Activated CD8-positive, alpha-beta T cell treated with anti-CD3 and anti-CD28 coated beads for 36 hours (primary cell): ENCODE measurements around the gene IVD. TPM values are rescaled to one million over a fixed set of nuclear protein-coding genes. Genes with fewer than 3 reads are reported as not detected.

Source experiments
- ATAC-seq: fragments of 200-7000 bp; cut with Tn5 transposase; one replicate; pipeline ENCODE4 v1.10.0; 2021; ENCODE audit warnings: mild to moderate bottlenecking, moderate library complexity
- CTCF ChIA-PET: fragments of 350-600 bp; sonication (Branson Sonifier 250); formaldehyde crosslinking; loops from one replicate; lab custom pipeline; 2021; ENCODE audit warnings: antibody characterized with exemption; lab: Charles Lee
- POLR2A ChIA-PET: fragments of 350-600 bp; sonication (Branson Sonifier 250); formaldehyde crosslinking; loops from one replicate; lab custom pipeline; 2021; ENCODE audit warnings: antibody characterized with exemption; lab: Charles Lee
- DNase-seq: peaks from one replicate; pipeline ENCODE4 v3.0.0-alpha.2; 2020
- H3K27ac Mint-ChIP-seq: one replicate; pipeline ENCODE4 v1.8.0; 2021; ENCODE audit warnings: mild to moderate bottlenecking, mixed read lengths
- H3K27me3 Mint-ChIP-seq: one replicate; pipeline ENCODE4 v1.8.0; 2021; ENCODE audit warnings: mixed read lengths
- H3K36me3 Mint-ChIP-seq: one replicate; pipeline ENCODE4 v1.8.0; 2021; ENCODE audit warnings: low read depth, mixed read lengths
- H3K4me1 Mint-ChIP-seq: one replicate; pipeline ENCODE4 v1.8.0; 2021; ENCODE audit warnings: low read depth, mixed read lengths
- H3K4me3 Mint-ChIP-seq: one replicate; pipeline ENCODE4 v1.8.0; 2021; ENCODE audit warnings: mild to moderate bottlenecking, moderate library complexity, mixed read lengths
- H3K9me3 Mint-ChIP-seq: one replicate; pipeline ENCODE4 v1.8.0; 2021; ENCODE audit warnings: mixed read lengths
- intact Hi-C: fragments of 100-400 bp; cut with micrococcal nuclease; formaldehyde crosslinking; loops from one replicate; pipeline ENCODE4 v1.10.0; 2022
- total RNA-seq, 2 experiments: library from RNA; stranded (reverse); gene quantifications; one replicate each; pipeline ENCODE4 v1.2.3, GENCODE V29; 2021
- TF ChIP-seq, protein P1 (sequence below): fragments of 200-600 bp; IDR thresholded peaks from one replicate; pipeline ENCODE4 v1.8.0; 2022; ENCODE audit warnings: antibody characterized with exemption, mild to moderate bottlenecking

Gene IVD
- total RNA-seq, 2 experiments from 2014 or later: 56.9 to 65.0 TPM

DNA sequence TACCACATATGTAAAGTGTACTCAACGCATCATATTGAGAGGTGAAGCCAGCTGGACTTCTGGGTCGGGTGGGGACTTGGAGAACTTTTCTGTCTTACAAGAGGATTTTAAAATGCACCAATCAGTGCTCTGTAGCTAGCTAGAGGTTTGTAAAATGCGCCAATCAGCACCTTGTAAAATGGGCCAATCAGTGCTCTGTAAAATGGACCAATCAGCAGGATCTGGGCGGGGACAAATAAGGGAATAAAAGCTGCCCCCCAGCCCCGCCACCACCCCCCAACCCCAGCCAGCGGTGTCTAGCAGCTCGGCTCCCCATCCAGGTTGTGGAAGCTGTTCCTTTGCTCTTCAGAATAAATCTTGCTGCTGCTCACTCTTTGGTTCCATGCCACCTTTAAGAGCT, 6.2 kb upstream of the IVD start:
- TF ChIP-seq, protein P1, sequence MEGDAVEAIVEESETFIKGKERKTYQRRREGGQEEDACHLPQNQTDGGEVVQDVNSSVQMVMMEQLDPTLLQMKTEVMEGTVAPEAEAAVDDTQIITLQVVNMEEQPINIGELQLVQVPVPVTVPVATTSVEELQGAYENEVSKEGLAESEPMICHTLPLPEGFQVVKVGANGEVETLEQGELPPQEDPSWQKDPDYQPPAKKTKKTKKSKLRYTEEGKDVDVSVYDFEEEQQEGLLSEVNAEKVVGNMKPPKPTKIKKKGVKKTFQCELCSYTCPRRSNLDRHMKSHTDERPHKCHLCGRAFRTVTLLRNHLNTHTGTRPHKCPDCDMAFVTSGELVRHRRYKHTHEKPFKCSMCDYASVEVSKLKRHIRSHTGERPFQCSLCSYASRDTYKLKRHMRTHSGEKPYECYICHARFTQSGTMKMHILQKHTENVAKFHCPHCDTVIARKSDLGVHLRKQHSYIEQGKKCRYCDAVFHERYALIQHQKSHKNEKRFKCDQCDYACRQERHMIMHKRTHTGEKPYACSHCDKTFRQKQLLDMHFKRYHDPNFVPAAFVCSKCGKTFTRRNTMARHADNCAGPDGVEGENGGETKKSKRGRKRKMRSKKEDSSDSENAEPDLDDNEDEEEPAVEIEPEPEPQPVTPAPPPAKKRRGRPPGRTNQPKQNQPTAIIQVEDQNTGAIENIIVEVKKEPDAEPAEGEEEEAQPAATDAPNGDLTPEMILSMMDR: no peak

DNA sequence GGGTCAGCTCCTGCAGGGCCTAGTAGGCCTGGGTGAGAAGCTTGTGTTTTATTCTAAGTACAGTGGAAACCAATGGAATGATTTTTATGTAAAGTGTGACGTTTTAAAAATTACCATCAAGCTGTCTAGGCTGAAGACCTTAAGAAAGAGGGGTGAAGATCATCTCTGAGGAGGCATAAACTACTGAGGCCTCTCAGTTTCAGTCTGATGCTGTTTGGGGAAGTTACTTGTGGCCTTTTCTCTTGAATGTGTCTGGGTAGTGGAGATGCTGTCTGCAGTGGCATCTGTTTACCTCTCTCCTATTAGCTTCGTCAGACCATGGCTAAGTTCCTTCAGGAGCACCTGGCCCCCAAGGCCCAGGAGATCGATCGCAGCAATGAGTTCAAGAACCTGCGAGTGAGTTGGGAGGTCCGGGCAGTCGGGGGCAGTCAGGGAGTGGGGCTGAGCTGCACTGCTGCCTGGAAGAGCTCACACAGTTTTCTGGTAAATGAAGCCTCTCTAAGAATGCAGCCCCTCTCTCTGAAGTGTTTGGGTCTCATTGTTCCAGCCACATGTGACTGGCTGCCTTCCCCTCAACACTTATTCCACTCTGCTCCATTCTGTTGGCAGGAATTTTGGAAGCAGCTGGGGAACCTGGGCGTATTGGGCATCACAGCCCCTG, 1.9 kb downstream of the IVD start:
- H3K4me1 Mint-ChIP-seq: peaks cover 47% of the 10 kb centered on the region
- intact Hi-C loops: no loop called here
- CTCF ChIA-PET: interaction anchor here (0.9 to 5.7 kb wide), 6 partner anchors 9 to 100 kb away, joined by 3 to 33 read pairs (median 10); partner anchors contain the start of gene PLCB2

More for the DNA sequence above, 6.2 kb upstream of the IVD start:
- Mint-ChIP-seq H3K9me3 (no peaks in the 10 kb centered on the region), H3K36me3 (peaks cover 2% of the 10 kb centered on the region), H3K4me1 (peaks cover 28% of the 10 kb centered on the region), H3K27me3 (no peaks in the 10 kb centered on the region), H3K27ac (no peak overlapping the region), H3K4me3 (no peak overlapping the region)
- ChIA-PET CTCF (interaction anchor here (0.9 to 2.9 kb wide), 3 partner anchors 8 to 62 kb away, joined by 3 to 13 read pairs (median 8); partner anchors contain the start of gene IVD), POLR2A (interaction anchor here (0.8 to 2.0 kb wide), 2 partner anchors 15 to 31 kb away, joined by 3 to 6 read pairs; no protein-coding TSS in a partner anchor)
- no peak for ATAC-seq
- intact Hi-C loops: no loop called here
- DNase-seq: no peak

DNA sequence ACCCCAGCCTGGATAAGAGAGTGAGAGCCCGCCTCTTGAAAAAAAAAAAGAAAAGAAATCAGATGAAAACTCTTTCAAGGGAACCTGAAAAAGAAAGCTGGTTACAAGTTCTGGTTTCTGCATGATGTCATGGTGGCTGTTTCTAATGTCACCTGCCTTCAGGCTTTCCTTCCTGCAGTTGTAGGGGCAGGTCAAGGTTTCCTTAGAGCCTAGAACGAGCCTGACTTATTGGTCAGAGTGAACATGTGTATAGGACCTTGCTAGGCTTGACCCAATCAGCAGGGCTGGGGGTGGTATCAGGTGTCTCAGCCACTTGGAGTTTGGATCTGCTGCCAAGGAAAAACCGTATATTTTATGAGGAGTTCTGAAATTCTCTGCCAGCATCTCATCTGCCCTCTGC, 3.8 kb downstream of the IVD start:
- H3K4me1 Mint-ChIP-seq: peaks cover 41% of the 10 kb centered on the region
- TF ChIP-seq, protein P1: no peak
- ChIA-PET POLR2A (interaction anchor here (1.3 to 1.7 kb wide), 2 partner anchors 28 to 32 kb away, joined by 3 to 4 read pairs; no protein-coding TSS in a partner anchor), CTCF (interaction anchor here (0.6 to 2.9 kb wide), 2 partner anchors 13 to 41 kb away, joined by 3 to 9 read pairs; no protein-coding TSS in a partner anchor)
- no peak for ATAC-seq
- H3K27me3 Mint-ChIP-seq: no peaks in the 10 kb centered on the region
- peak; percentile 21 for DNase-seq
- peaks cover 50% of the 10 kb centered on the region for H3K36me3 Mint-ChIP-seq
- H3K4me3 Mint-ChIP-seq: no peak overlapping the region
- H3K9me3 Mint-ChIP-seq: no peaks in the 10 kb centered on the region
- peak overlapping the region; percentile 77 for H3K27ac Mint-ChIP-seq
- intact Hi-C loops: no loop called here

More for the DNA sequence above, 1.9 kb downstream of the IVD start:
- H3K4me3 Mint-ChIP-seq: peak overlapping the region; percentile 77
- H3K27ac Mint-ChIP-seq: peak overlapping the region; percentile 61
- H3K9me3 Mint-ChIP-seq: no peaks in the 10 kb centered on the region
- TF ChIP-seq, protein P1: no peak
- POLR2A ChIA-PET: interaction anchor here (0.9 to 1.6 kb wide), 6 partner anchors 10 to 50 kb away, joined by 3 to 7 read pairs (median 3); partner anchors contain the start of genes DISP2 and KNSTRN
- ATAC-seq: no peak
- peaks cover 44% of the 10 kb centered on the region for H3K36me3 Mint-ChIP-seq
- DNase-seq: no peak
- no peaks in the 10 kb centered on the region for H3K27me3 Mint-ChIP-seq

DNA sequence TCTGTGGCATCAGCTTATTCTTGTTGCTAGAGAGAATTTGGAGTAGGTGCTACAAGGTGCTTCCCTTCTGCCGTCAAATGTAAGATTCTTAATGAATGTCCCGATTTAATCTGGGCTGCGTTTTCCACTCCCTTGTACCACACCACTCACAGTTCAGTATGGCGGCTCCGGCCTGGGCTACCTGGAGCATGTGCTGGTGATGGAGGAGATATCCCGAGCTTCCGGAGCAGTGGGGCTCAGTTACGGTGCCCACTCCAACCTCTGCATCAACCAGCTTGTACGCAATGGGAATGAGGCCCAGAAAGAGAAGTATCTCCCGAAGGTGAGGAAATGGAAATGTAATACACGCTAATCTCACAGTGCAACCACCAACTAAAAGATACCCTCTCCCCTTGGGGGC, 4.9 kb downstream of the IVD start:
- no peak for DNase-seq
- Mint-ChIP-seq H3K4me1 (peaks cover 33% of the 10 kb centered on the region), H3K36me3 (peaks cover 54% of the 10 kb centered on the region), H3K27me3 (no peaks in the 10 kb centered on the region), H3K4me3 (no peak overlapping the region), H3K27ac (no peak overlapping the region), H3K9me3 (no peaks in the 10 kb centered on the region)
- no peak for ATAC-seq
- TF ChIP-seq, protein P1: no peak
- intact Hi-C loops: no loop called here
- POLR2A ChIA-PET: interaction anchor here (1.3 to 1.6 kb wide), 4 partner anchors 8 to 30 kb away, joined by 4 to 7 read pairs (median 5); partner anchors contain the start of gene KNSTRN
- CTCF ChIA-PET: interaction anchor here (0.8 to 2.9 kb wide), 4 partner anchors 42 to 136 kb away, joined by 3 to 9 read pairs (median 3); no protein-coding TSS in a partner anchor
